NB4 (cell line): ENCODE results near the gene SLX4.

Experiments used
- POLR2A ChIP-seq: IDR thresholded peaks from 2 replicates; pipeline ENCODE4 v1.6.1; 2011; ENCODE audit warnings: mild to moderate bottlenecking; ENCODE audit not compliant: insufficient read length; ENCODE audit errors: extremely low read depth
- TF ChIP-seq, protein P1 (sequence below): IDR thresholded peaks from one replicate; pipeline ENCODE4 v1.5.1; 2012; ENCODE audit warnings: low read depth, low read length
- TF ChIP-seq, protein P2 (sequence below): IDR thresholded peaks from 2 replicates; pipeline ENCODE4 v1.6.1; 2011; ENCODE audit warnings: low read depth, low read length

DNA sequence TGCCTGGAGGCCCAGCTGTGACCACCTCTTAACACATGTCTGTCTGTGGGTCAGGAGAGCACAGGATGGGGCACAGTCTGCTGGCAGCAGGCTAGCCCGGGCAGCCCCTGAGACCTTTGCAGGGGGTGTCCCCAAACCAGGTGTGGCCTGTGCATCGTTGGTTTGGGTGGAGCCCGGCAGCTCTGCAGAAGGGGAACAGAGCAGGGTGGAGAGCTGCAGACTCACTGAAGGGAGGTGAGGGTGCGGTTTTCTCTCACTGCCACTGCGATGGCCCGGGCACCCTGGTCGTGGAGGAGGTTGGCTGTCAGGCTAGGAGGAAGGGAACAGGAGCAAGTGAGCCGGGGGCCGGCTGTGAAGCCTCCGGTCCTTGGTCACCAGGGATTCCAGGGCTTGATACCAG is 63.0 kb downstream of the SLX4 start:
- TF ChIP-seq, protein P1, sequence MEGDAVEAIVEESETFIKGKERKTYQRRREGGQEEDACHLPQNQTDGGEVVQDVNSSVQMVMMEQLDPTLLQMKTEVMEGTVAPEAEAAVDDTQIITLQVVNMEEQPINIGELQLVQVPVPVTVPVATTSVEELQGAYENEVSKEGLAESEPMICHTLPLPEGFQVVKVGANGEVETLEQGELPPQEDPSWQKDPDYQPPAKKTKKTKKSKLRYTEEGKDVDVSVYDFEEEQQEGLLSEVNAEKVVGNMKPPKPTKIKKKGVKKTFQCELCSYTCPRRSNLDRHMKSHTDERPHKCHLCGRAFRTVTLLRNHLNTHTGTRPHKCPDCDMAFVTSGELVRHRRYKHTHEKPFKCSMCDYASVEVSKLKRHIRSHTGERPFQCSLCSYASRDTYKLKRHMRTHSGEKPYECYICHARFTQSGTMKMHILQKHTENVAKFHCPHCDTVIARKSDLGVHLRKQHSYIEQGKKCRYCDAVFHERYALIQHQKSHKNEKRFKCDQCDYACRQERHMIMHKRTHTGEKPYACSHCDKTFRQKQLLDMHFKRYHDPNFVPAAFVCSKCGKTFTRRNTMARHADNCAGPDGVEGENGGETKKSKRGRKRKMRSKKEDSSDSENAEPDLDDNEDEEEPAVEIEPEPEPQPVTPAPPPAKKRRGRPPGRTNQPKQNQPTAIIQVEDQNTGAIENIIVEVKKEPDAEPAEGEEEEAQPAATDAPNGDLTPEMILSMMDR = no peak
- TF ChIP-seq POLR2A = no peak
- TF ChIP-seq, protein P2, sequence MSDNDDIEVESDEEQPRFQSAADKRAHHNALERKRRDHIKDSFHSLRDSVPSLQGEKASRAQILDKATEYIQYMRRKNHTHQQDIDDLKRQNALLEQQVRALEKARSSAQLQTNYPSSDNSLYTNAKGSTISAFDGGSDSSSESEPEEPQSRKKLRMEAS = no peak
